ENCODE data around the gene SUPT3H.

SUPT3H gene

GRCh38 chr6:44983467-44984365 is 394.0 kb downstream of the SUPT3H start:
- no peak for DNase-seq

- no peak for DNase-seq
These were observed 396.9 kb downstream of the SUPT3H start for GRCh38 chr6:44980841-44981240.

DNA sequence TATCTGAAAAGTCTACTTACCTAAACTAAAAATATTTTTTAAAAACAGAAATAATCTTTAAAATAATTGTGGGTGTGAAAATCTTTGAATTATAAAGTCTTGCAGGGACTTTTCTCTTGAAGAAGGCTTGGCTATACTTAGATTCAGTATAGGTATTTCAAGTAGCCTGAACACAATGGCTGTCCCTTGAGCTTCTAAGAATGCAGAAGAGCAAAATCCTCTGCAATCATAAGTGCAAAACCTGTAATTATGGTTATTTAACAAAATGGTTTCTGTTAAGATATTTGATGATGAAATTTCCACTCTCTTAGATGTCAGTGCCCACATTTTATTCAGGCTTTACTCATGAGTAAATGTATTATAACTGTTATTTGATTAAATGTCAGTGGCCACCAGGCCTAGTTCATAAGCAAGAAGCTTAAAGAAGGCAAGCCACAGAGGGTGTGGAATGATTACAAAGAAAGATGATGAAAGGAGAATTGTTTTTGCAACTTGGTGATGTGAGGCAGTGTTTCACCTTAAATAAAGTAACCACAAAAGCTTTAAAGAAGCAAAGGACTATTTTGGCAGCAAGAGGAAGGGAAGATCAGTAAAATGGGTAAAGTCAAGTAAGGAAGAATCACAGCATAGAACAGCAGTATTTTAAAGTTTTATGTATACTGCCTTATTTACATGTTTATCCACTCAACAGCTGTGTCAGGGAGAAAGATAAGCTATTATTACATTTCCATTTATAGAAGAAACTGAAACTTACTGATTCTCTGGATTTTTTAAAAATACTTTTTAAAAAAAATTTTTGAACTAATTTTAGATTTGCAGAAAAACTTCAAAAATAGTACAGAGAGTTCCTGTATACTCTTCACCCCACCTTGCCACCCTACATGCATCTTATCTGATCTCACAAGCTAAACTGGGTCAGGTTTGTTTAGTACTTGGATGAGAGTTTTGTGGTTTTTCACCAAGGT is 400.8 kb downstream of the SUPT3H start:
- no peak for DNase-seq

DNA sequence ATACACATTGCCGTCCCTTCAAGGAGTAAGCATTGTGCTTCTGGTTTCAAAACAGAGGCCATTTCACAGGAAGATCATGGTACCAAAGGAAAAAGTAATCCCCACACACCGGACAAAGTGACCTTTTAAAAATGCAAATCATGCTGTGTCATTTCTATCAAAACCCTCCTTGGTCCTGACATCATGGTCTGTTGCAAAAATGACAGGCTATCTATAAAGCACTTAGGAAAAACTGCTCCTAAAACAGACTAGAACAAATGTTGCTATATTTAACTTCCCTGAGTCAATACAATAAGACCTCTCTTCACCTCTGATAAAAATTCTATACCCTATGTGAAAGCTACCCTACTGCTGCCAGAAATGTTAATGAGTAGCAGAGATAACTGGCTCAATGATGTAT is 403.2 kb downstream of the SUPT3H start:
- no peak for DNase-seq

DNA sequence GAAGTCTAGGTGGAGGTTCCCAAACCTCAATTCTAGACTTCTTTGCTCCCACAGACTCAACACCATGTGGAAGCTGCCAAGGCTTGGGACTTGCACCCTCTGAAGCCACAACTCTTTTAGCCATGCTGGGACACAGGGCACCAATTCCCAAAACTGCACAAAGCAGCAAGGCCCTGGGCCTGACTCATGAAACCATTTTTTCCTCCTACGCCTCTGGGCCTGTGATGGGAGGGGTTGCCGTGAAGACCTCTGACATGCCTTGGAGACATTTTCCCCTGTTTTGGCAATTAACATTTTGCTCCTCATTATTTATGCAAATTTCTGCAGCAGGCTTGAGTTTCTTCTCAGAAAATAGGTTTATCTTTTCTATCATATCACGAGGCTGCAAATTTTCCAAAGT is 405.0 kb downstream of the SUPT3H start:
- no peak for DNase-seq

DNA sequence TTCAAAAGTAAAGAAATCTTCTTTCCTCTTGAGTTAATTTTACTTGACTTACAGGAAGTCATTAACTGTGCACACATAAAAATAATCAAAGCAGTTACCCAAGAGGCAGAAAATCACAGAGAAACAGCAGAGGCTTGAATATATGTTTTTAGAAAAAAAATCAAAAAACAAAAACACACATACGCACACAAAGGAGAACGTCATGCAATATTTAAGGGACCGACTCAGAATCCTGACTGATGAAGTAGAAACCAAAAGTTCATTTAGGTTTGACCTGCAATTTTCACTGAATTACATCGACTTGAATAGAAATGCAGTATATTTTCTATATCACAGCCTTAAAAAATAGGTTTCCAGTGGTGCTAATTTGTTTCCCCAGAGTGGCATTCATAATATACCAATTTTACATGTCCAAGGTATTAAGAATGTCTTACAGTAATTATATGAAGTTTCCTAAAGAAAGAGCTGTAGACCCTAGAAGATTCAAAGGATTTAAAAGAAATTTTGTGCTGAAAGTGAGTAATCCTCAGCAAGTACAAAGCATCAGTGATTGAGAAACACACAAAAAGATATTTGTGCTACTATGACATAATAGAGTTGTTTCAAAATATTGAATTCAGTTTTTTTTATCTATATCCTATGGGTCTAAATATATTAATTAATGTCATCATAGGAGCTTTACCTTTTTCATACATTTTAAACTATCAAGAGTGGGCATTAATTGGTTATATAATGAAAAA is 408.1 kb downstream of the SUPT3H start:
- DNase-seq, result no peak

GRCh38 chr6:44967481-44967880 is 410.3 kb downstream of the SUPT3H start:
- DNase-seq, result no peak

DNA sequence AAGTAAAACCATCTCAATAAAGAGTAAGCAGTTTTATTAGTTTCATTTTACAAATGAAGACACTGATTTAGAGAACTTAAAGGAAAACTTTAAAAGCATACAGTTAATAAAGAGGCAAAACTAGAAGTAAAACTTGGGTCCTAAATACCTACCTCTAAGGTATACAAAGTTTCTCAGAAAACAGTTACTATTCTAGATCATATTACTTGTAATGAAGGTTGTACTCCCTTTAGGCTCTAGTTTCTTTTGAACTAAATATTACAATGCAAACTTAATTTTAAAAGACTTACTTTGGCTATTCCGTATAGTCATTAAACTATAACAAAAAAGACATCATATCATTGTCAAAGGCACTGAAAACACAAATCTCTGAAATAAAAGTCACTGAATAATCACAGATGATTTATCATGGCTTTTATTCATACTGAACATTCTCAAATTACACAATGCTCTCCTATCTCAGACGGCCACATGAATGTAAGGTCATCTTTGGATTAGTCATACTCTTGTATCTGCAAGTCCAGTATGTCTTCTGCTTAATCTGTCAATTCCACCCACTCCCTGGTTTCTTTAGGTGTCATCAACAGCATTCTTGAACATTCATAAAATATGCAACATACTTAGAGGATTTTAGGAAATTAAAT is 411.2 kb downstream of the SUPT3H start:
- DNase-seq, result no peak

DNA sequence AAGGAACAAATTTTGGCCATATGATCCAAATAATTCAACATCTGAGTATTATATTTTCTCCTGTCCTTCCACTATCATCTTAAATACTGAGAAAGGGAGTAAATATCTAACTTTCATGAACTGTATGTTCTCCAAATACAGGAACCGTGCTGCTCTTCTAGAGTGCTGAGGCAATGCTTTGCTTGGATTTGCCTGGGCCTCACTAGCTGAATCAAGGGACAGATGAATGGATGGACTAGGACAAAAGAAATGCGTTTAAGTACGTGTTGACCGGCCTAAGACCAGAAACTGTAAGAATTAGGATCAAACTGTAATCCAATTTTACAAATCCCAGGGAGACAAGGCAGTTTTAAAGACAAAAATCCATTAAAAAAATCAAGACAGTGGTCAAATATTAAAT is 412.0 kb downstream of the SUPT3H start:
- DNase-seq, result no peak

GRCh38 chr6:44960898-44961297 is 416.8 kb downstream of the SUPT3H start:
- DNase-seq, result no peak

DNA sequence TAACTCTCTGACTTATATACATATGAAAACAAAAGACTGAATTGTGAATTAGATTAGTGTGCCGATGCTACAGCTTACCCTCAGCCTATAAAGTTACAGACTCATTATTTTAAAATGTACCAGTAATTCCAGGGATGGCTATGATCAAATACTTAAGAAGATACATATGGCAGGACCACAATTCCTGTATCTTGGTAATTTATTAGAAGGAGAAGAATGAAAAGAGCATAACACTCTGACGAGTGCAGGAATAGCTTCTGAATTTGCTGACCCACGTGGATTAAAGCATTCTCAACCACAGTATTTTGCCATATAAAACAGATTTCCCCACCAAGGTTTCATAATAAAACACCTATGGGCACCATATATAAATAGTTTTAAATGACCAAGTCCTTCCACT is 418.1 kb downstream of the SUPT3H start:
- DNase-seq, result no peak

DNA sequence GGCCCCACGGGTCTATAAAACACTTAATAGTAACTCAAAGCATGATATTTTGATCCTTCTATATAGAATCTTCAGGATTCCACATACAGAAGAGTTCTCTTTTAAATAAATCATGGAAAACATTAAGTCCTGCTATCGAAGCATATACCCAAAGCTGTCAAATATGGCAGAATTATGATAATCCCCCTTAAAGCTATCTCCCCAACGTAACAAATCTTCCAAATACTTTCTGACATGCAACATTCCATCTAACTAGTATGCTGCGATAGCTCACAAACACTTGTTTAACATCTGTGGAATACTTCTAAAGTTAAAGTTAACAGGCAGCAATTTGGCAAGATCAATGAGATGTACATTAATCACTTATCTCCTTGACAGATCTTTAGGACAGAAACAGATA is 420.6 kb downstream of the SUPT3H start:
- DNase-seq, result no peak

GRCh38 chr6:44956396-44956795 is 421.3 kb downstream of the SUPT3H start:
- DNase-seq, result no peak

- no peak for DNase-seq
These were observed 422.6 kb downstream of the SUPT3H start for GRCh38 chr6:44955145-44955544.

- no peak for DNase-seq
These were observed 423.5 kb downstream of the SUPT3H start for GRCh38 chr6:44954281-44954680.

- no peak for DNase-seq
These were observed 426.4 kb downstream of the SUPT3H start for GRCh38 chr6:44951253-44951747.

GRCh38 chr6:44949596-44950201 is 428.0 kb downstream of the SUPT3H start:
- no peak for DNase-seq

DNA sequence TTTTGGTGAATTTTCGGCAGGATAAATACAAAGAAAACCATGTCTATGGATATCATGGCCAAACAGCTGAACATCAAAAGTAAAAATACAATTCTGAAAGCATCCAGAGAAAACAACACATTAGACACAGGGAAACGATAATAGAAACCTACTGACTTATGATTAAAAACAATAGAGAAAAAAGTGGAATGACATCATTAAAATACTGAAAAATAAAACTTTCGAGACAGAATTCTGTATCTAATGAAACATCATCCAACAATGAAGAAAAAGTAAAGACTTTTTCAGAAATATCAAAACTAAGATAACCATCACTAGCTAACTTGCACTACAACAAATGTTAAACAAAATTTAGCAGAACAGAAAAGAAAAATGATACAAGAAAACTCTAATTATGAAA is 434.2 kb downstream of the SUPT3H start:
- DNase-seq, result no peak

GRCh38 chr6:44942798-44943197 is 434.9 kb downstream of the SUPT3H start:
- no peak for DNase-seq

DNA sequence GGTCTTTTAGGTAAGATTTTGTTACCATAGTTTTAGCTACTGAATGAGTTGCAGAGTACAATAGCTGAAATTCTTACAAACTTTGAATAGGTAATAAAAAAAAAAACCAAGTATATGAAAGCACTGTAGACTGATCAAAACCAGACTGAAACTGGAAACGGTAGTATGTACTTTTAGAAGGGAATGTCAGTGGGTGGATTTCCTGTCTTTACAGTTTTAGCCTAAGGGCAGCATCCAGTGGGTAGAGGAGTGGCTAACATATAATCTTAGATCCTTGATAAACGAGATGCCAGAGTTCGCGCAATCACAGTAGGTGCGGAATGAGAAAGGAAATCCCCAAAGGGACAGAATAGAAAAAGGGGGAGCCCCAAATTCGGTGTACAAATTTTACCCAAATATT is 435.5 kb downstream of the SUPT3H start:
- DNase-seq, result no peak

GRCh38 chr6:44940367-44940766 is 437.4 kb downstream of the SUPT3H start:
- no peak for DNase-seq

All from right hindlimb (tissue), 1 donor.